ENCODE data around the gene SF1.

Gene SF1

GRCh38 chr11:64778223-64778472 is 194 bp downstream of the SF1 start:
- H3K4me3 ChIP-seq (ENCODE audit: low read depth in 1 of 2, low read length in 2 of 2), result peak overlapping the region; percentile 60 to 82; a peak in 3 of 4 replicates
- H3K27me3 ChIP-seq (ENCODE audit: insufficient read depth, low read length, poor library complexity), result no peaks in the 10 kb centered on the region
- peaks cover 44% of the 10 kb centered on the region for H3K36me3 ChIP-seq (ENCODE audit: insufficient read depth, low read length)
- peak overlapping the region; percentile 97 for H3K9ac ChIP-seq (ENCODE audit: low read depth, low read length)
- TF ChIP-seq EZH2 (IDR thresholded peaks at IDR 0.05; ENCODE audit: borderline replicate concordance, low read depth, low read length, severe bottlenecking) (no peak), CTCF (IDR thresholded peaks at IDR 0.05; ENCODE audit: borderline replicate concordance, extremely low read depth, low read length, poor library complexity, severe bottlenecking) (no peak)
- peak overlapping the region; percentile 91 for H3K27ac ChIP-seq (ENCODE audit: low read length)
- H4K20me1 ChIP-seq (ENCODE audit: insufficient read depth, low read length), result peaks cover 44% of the 10 kb centered on the region
- peak overlapping the region; percentile 38 for H3K4me2 ChIP-seq (ENCODE audit: insufficient read depth, low read length)
- H3K4me1 ChIP-seq (ENCODE audit: insufficient read depth, low read length), result peaks cover 51% of the 10 kb centered on the region
- H3K79me2 ChIP-seq (ENCODE audit: insufficient read depth, low read length), result peaks cover 56% of the 10 kb centered on the region
- DNase-seq (no peak), ATAC-seq (ENCODE audit: insufficient read depth, low read depth) (no peak)
- no peak overlapping the region for H2AFZ ChIP-seq (ENCODE audit: low read depth, low read length)
- no peaks in the 10 kb centered on the region for H3K9me3 ChIP-seq (ENCODE audit: insufficient read depth, low read length, severe bottlenecking)

- no peak for TF ChIP-seq CTCF (IDR thresholded peaks at IDR 0.05; ENCODE audit: borderline replicate concordance, extremely low read depth, low read length, poor library complexity, severe bottlenecking)
- no peak for TF ChIP-seq EZH2 (IDR thresholded peaks at IDR 0.05; ENCODE audit: borderline replicate concordance, low read depth, low read length, severe bottlenecking)
- DNase-seq (peak; percentile 77), ATAC-seq (ENCODE audit: insufficient read depth, low read depth) (no peak)
- Histone ChIP-seq H3K9ac (ENCODE audit: low read depth, low read length) (peak overlapping the region; percentile 97), H3K79me2 (ENCODE audit: insufficient read depth, low read length) (peaks cover 61% of the 10 kb centered on the region), H3K4me3 (ENCODE audit: low read depth in 1 of 2, low read length in 2 of 2) (peak overlapping the region; percentile 82), H3K9me3 (ENCODE audit: insufficient read depth, low read length, severe bottlenecking) (no peaks in the 10 kb centered on the region), H3K27ac (ENCODE audit: low read length) (peak overlapping the region; percentile 91), H3K4me1 (ENCODE audit: insufficient read depth, low read length) (peaks cover 52% of the 10 kb centered on the region), H3K27me3 (ENCODE audit: insufficient read depth, low read length, poor library complexity) (no peaks in the 10 kb centered on the region), H3K36me3 (ENCODE audit: insufficient read depth, low read length) (peaks cover 49% of the 10 kb centered on the region), H3K4me2 (ENCODE audit: insufficient read depth, low read length) (peak overlapping the region; percentile 83), H4K20me1 (ENCODE audit: insufficient read depth, low read length) (peaks cover 49% of the 10 kb centered on the region), H2AFZ (ENCODE audit: low read depth, low read length) (no peak overlapping the region)
Observed at GRCh38 chr11:64777449-64778222, 706 bp downstream of the SF1 start.

GRCh38 chr11:64776875-64777274 is 1.5 kb downstream of the SF1 start:
- Histone ChIP-seq H3K36me3 (ENCODE audit: insufficient read depth, low read length) (peaks cover 57% of the 10 kb centered on the region), H4K20me1 (ENCODE audit: insufficient read depth, low read length) (peaks cover 57% of the 10 kb centered on the region)
- ATAC-seq (ENCODE audit: insufficient read depth, low read depth), result no peak

More at GRCh38 chr11:64776875-64777274, 1.5 kb downstream of the SF1 start:
- no peak for DNase-seq
- H3K4me1 ChIP-seq (ENCODE audit: insufficient read depth, low read length), result peaks cover 52% of the 10 kb centered on the region
- peak overlapping the region; percentile 83 for H3K4me2 ChIP-seq (ENCODE audit: insufficient read depth, low read length)
- H3K4me3 ChIP-seq (ENCODE audit: low read depth in 1 of 2, low read length in 2 of 2), result peak overlapping the region; percentile 82
- no peak overlapping the region for H2AFZ ChIP-seq (ENCODE audit: low read depth, low read length)
- H3K9me3 ChIP-seq (ENCODE audit: insufficient read depth, low read length, severe bottlenecking), result no peaks in the 10 kb centered on the region
- TF ChIP-seq EZH2 (IDR thresholded peaks at IDR 0.05; ENCODE audit: borderline replicate concordance, low read depth, low read length, severe bottlenecking) (no peak), CTCF (IDR thresholded peaks at IDR 0.05; ENCODE audit: borderline replicate concordance, extremely low read depth, low read length, poor library complexity, severe bottlenecking) (no peak)
- H3K27me3 ChIP-seq (ENCODE audit: insufficient read depth, low read length, poor library complexity), result no peaks in the 10 kb centered on the region
- H3K9ac ChIP-seq (ENCODE audit: low read depth, low read length), result peak overlapping the region; percentile 97
- H3K27ac ChIP-seq (ENCODE audit: low read length), result peak overlapping the region; percentile 65; the same call in 1 of the 2 replicates
- peaks cover 69% of the 10 kb centered on the region for H3K79me2 ChIP-seq (ENCODE audit: insufficient read depth, low read length)
